Limb (tissue), 2 donors: Measurements from ENCODE around the gene CEBPG.

Experiments used
- DNase-seq, 2 donors: peaks; one replicate each; pipeline ENCODE4 v3.0.0-alpha.2; 2016; ENCODE audit errors: extremely low spot score in 2 of 2

Gene CEBPG

DNA sequence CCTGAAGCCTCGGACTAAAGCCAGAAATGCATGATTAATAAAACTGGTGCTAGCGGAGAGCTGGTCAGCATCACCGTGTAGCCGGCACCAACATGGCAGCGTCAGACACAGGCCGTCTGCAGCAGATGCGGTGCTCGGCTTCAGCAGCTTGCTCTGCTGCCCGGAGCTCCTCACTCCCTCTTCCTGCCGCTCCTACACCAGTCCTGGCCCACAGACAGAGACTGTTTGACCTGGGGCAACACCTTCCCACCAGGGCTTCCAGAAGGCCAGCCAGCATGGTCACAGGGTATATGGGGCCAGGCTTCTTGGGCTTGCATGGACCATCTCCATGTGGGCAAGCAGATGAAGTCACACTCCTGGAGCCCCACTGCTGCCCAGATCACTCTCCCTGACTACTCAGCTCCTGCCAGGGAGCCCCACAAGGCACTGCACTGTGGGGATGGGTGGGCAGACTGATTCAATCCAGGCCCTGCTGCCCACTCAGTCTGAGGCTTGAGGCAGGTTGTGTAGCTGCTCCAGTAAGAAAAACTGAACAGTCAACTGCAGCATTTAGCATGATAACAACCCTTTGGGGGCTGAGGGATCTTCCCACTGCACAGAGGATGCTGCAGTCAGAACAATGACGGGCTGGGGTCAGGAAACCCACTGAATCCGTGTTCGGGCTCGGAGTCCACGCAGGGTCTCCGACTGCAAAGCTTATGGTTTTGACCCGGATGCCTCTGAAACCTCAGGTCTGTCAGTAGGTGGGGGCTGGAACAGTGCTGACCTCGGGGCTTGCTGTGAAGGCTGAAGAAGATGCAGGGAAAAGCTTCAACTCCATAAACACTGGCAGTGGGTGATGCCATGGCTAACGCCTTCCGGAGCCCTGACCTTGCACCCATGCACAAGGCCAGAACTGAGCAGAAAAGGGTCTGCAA lies 45.6 kb downstream of the CEBPG start:
- no peak for DNase-seq

- peak in 1 of 2 donors; percentile 65 for DNase-seq
Measured at GRCh38 chr19:33419788-33420130, 46.2 kb downstream of the CEBPG start.

GRCh38 chr19:33420821-33421220 lies 47.3 kb downstream of the CEBPG start:
- no peak for DNase-seq

GRCh38 chr19:33421368-33421767 lies 47.9 kb downstream of the CEBPG start:
- no peak for DNase-seq

DNA sequence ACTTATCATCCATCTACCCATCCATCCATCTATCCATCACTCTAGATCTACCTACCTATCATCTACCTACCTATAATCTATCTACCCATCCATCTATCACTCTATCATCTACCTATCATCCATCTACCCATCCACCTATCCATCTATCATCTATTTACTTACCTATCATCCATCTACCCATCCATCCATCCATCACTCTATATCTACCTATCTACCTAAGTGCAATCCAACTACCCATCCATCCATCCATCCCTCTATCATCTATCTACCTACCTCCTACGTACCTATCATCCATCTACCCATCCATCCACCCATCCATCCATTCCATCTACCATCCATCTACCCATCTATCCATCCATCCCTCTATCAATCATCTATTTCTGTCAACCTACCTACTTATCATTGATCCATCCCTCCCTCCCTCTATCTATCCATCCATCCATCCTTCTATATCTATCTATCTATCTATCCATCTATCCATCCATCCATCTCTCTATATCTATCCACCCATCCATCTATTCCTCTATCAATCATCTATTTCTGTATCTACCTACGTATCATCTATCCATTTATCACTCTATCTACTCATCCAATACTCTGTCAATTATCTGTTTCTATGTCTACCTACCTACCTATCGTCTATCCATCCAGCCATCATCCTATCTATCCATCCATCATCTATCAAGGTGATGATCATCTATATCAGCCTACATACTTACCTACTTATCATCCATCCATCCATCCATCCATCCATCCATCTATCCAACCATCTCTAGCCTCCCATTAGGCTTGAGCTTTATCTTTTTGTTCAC lies 49.1 kb downstream of the CEBPG start:
- DNase-seq: no peak

DNA sequence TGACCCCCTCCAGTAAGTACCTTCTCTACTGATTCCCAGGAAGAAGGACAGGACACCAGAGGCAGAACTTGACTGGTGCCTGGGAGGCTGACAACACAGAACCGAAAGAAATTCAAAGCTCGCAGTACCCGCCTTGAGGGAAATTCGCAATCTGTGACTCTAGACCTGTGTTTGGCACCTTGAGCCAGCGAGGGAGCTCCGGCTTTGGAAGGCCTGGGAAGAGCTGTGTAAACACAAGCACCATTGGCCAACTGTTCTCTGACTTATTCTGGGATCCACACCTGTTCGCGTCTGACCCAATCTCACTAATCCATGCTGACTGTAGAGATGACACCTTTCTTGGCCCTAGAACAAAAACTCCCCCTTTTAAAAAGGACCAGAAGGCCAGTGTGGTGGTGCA lies 50.7 kb downstream of the CEBPG start:
- DNase-seq: no peak

GRCh38 chr19:33426621-33427361 lies 53.3 kb downstream of the CEBPG start:
- DNase-seq: no peak

GRCh38 chr19:33427801-33428626 lies 54.5 kb downstream of the CEBPG start:
- no peak for DNase-seq

DNA sequence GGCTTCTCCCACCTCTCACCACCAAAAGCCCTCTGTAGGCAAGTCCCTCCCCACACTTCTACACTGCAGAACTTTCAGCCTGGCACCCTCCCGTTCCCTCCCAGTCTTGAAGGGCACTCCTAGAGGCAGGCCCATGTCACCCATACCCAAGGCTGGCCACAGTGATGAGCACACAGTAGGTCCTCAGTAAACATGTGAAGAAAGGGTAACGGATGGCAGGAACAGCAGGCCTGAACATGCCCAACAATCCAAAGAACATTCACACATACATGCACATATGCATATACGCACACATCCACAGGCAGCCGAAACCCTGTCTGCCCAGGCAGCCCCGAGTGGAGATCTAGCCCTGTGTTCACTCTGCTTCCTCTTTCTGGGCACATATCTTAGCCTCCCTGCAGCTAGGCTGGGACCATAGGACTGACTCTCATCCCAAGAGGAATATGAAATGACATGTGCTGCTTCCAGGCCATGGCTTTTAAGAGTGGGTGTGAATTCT lies 55.2 kb downstream of the CEBPG start:
- no peak for DNase-seq

GRCh38 chr19:33429891-33430673 lies 56.6 kb downstream of the CEBPG start:
- no peak for DNase-seq

DNA sequence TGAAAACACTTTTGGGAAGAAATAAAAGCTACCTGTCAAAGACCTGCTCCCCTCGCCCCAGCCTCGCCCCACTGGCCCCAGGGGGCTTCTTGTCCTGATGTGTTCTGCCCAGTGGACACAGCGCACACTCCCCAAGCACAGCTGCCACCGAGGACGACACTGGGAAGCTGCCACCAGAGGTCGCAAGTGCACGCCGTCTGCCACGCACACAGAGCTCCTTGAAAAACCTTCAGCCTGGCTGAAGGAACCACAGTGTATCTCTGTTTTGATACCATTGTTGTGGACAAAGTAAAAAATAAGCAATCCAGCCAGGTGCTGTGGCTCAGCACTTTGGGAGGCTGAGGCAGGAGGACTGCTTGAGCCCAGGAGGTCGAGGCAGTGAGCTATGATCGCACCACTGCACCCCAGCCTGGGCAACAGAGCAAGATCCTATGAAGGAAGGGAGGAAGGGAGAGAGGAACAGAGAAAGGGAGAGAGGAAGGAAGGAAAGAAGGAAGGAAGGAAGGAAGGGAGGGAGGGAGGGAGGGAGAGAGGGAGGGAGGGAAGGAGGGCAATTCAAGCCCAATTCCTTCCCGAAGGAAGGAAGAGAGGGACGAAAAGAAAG lies 57.3 kb downstream of the CEBPG start:
- DNase-seq: peak; percentile 62 to 87

GRCh38 chr19:33432015-33432414 lies 58.5 kb downstream of the CEBPG start:
- no peak for DNase-seq
